Choroid plexus epithelial cell (primary cell): ENCODE data around the gene SYDE2.
"Not testable (repeated sequence)": the region's sequence is repeated elsewhere in the genome, so short reads cannot be mapped to it uniquely, and the experiment has no call there.

ENCODE experiments used
- DNase-seq: peaks from one replicate; pipeline ENCODE4 v3.0.0-alpha.2; 2010; ENCODE audit warnings: low read depth
- H3K4me3 ChIP-seq: 2 replicates; pipeline ENCODE4 v1.5.1; 2011; ENCODE audit warnings: low read depth, mild to moderate bottlenecking, control low read depth, low read length, moderate library complexity
- CTCF ChIP-seq: conservative IDR thresholded peaks from 2 replicates; pipeline ENCODE4 v1.5.1; 2011; ENCODE audit warnings: low read depth, mild to moderate bottlenecking, control low read depth, inconsistent platforms, low read length, moderate library complexity

Gene SYDE2

GRCh38 chr1:85149805-85150204 is 51.0 kb downstream of the SYDE2 start:
- DNase-seq, result peak; percentile 8
- TF ChIP-seq CTCF, result no peak
- H3K4me3 ChIP-seq, result no peak overlapping the region

- peak; percentile 37 for DNase-seq
- TF ChIP-seq CTCF, result no peak
- no peak overlapping the region for H3K4me3 ChIP-seq
These were observed 52.1 kb downstream of the SYDE2 start for GRCh38 chr1:85148524-85149250.

- H3K4me3 ChIP-seq, result no peak overlapping the region
- DNase-seq, result peak; percentile 52
- TF ChIP-seq CTCF, result no peak
These were observed 53.9 kb downstream of the SYDE2 start for GRCh38 chr1:85146972-85147359.

GRCh38 chr1:85146298-85146971 is 54.4 kb downstream of the SYDE2 start:
- H3K4me3 ChIP-seq, DNase-seq: not testable (repeated sequence)

GRCh38 chr1:85144351-85144750 is 56.5 kb downstream of the SYDE2 start:
- DNase-seq, result no peak
- no peak for TF ChIP-seq CTCF
- H3K4me3 ChIP-seq, result no peak overlapping the region

- no peak overlapping the region for H3K4me3 ChIP-seq
- no peak for TF ChIP-seq CTCF
- no peak for DNase-seq
These were observed 58.1 kb downstream of the SYDE2 start for GRCh38 chr1:85142753-85143152.

- not testable (repeated sequence) for H3K4me3 ChIP-seq, DNase-seq
These were observed 62.4 kb downstream of the SYDE2 start for GRCh38 chr1:85138439-85138838.

- no peak for TF ChIP-seq CTCF
- DNase-seq, result no peak
- H3K4me3 ChIP-seq, result no peak overlapping the region
These were observed 63.2 kb downstream of the SYDE2 start for GRCh38 chr1:85137660-85138059.
